Activated CD8-positive, alpha-beta memory T cell treated with anti-CD3 and anti-CD28 coated beads, Interleukin-2, amount 50 U/mL, for 48 hours (primary cell): ENCODE results near the gene FRMD1.

Source experiments
- DNase-seq: peaks from one replicate; pipeline ENCODE4 v3.0.0-alpha.2; 2020

FRMD1 gene

GRCh38 chr6:168075787-168076202 lies 3.2 kb downstream of the FRMD1 start:
- no peak for DNase-seq

- DNase-seq: no peak
Measured at GRCh38 chr6:168075216-168075615, 3.8 kb downstream of the FRMD1 start.

- DNase-seq: no peak
Measured at GRCh38 chr6:168073937-168074730, 4.9 kb downstream of the FRMD1 start.

- no peak for DNase-seq
Measured at GRCh38 chr6:168072730-168073129, 6.3 kb downstream of the FRMD1 start.

GRCh38 chr6:168072261-168072660 lies 6.8 kb downstream of the FRMD1 start:
- DNase-seq: no peak

- DNase-seq: no peak
Measured at GRCh38 chr6:168071620-168072019, 7.4 kb downstream of the FRMD1 start.

GRCh38 chr6:168070804-168071203 lies 8.2 kb downstream of the FRMD1 start:
- no peak for DNase-seq

- no peak for DNase-seq
Measured at GRCh38 chr6:168067081-168067759, 11.8 kb downstream of the FRMD1 start.

GRCh38 chr6:168064226-168064807 lies 14.7 kb downstream of the FRMD1 start:
- DNase-seq: no peak

- DNase-seq: no peak
Measured at GRCh38 chr6:168063431-168063830, 15.6 kb downstream of the FRMD1 start.

- no peak for DNase-seq
Measured at GRCh38 chr6:168062346-168063289, 16.4 kb downstream of the FRMD1 start.

GRCh38 chr6:168061269-168062210 lies 17.5 kb downstream of the FRMD1 start:
- DNase-seq: no peak

GRCh38 chr6:168060521-168060931 lies 18.5 kb downstream of the FRMD1 start:
- DNase-seq: no peak

- DNase-seq: no peak
Measured at GRCh38 chr6:168058691-168059551, 20.1 kb downstream of the FRMD1 start.

GRCh38 chr6:168057836-168058235 lies 21.2 kb downstream of the FRMD1 start:
- no peak for DNase-seq

- no peak for DNase-seq
Measured at GRCh38 chr6:168056892-168057527, 22.0 kb downstream of the FRMD1 start.

GRCh38 chr6:168055696-168056489 lies 23.1 kb downstream of the FRMD1 start:
- DNase-seq: no peak

- no peak for DNase-seq
Measured at GRCh38 chr6:168054765-168055560, 24.0 kb downstream of the FRMD1 start.
